Liver (tissue), 9 donors: ENCODE data around the gene PASD1. TPM values are rescaled to one million over a fixed set of nuclear protein-coding genes. Genes with fewer than 3 reads are reported as not detected.

Source experiments
- DNase-seq: peaks from one replicate; pipeline ENCODE4 v3.0.0-alpha.2; 2017; ENCODE audit warnings: low spot score
- H3K27ac ChIP-seq, 2 donors: one replicate each; pipeline ENCODE4 v1.7.0; 2013; ENCODE audit warnings: inconsistent platforms in 2 of 2, low read length in 2 of 2, control low read depth in 1 of 2, low read depth in 1 of 2, mild to moderate bottlenecking in 1 of 2
- H3K27me3 ChIP-seq, 4 donors: one replicate each; pipeline versions ENCODE4 v1.6.1 to v1.7.0; 2013; ENCODE audit warnings: low read length in 3 of 4, inconsistent platforms in 1 of 4, mild to moderate bottlenecking in 1 of 4, moderate library complexity in 1 of 4; ENCODE audit not compliant: control insufficient read depth in 4 of 4, insufficient read depth in 4 of 4
- H3K36me3 ChIP-seq, 4 donors: one replicate each; pipeline versions ENCODE4 v1.6.1 to v1.7.0; 2013; ENCODE audit warnings: low read length in 3 of 4, mild to moderate bottlenecking in 3 of 4, low read depth in 1 of 4, moderate library complexity in 1 of 4; ENCODE audit not compliant: control insufficient read depth in 4 of 4, insufficient read depth in 3 of 4
- H3K4me1 ChIP-seq, 4 donors: one replicate each; pipeline versions ENCODE4 v1.6.1 to v1.7.0; 2013; ENCODE audit warnings: low read length in 3 of 4, mild to moderate bottlenecking in 3 of 4, moderate library complexity in 1 of 4; ENCODE audit not compliant: control insufficient read depth in 4 of 4, insufficient read depth in 4 of 4
- H3K4me3 ChIP-seq, 3 donors: one replicate each; pipeline versions ENCODE4 v1.6.1 to v1.7.0; 2013; ENCODE audit warnings: low read length in 3 of 3, control low read depth in 1 of 3, low read depth in 1 of 3, mild to moderate bottlenecking in 1 of 3
- H3K9ac ChIP-seq, 2 donors: one replicate each; pipeline ENCODE4 v1.7.0; 2013; ENCODE audit warnings: low read length in 2 of 2, mild to moderate bottlenecking in 2 of 2, moderate library complexity in 2 of 2, control low read depth in 1 of 2, low read depth in 1 of 2
- H3K9me3 ChIP-seq, 4 donors: one replicate each; pipeline versions ENCODE4 v1.6.1 to v1.7.0; 2013; ENCODE audit warnings: low read length in 3 of 4; ENCODE audit not compliant: control insufficient read depth in 4 of 4
- ATF3 ChIP-seq: IDR thresholded peaks from 2 replicates; pipeline ENCODE4 v1.6.1; 2016; ENCODE audit warnings: antibody characterized with exemption
- EGR1 ChIP-seq, 2 donors: IDR thresholded peaks; 2 replicates each; pipeline ENCODE4 v1.6.1; 2016 to 2018; ENCODE audit warnings: antibody characterized with exemption in 2 of 2, low read depth in 2 of 2
- FOXA1 ChIP-seq: IDR thresholded peaks from 2 replicates; pipeline ENCODE4 v1.6.1; 2016; ENCODE audit warnings: antibody characterized with exemption
- FOXA2 ChIP-seq: IDR thresholded peaks from 2 replicates; pipeline ENCODE4 v1.6.1; 2016; ENCODE audit warnings: antibody characterized with exemption
- GABPA ChIP-seq, 2 donors: IDR thresholded peaks in 1 of 2; conservative IDR thresholded peaks in 1 of 2; 2 replicates each; pipeline ENCODE4 v1.6.1; 2016; ENCODE audit warnings: antibody characterized with exemption in 2 of 2, mild to moderate bottlenecking in 1 of 2, moderate library complexity in 1 of 2
- HNF4A ChIP-seq, 2 donors: conservative IDR thresholded peaks; 2 replicates each; pipeline ENCODE4 v1.6.1; 2016; ENCODE audit warnings: antibody characterized with exemption in 2 of 2, mild to moderate bottlenecking in 2 of 2
- JUND ChIP-seq, 2 donors: IDR thresholded peaks; 2 replicates each; pipeline ENCODE4 v1.6.1; 2016; ENCODE audit warnings: antibody characterized with exemption in 2 of 2
- MAX ChIP-seq: IDR thresholded peaks from 2 replicates; pipeline ENCODE4 v1.6.1; 2016; ENCODE audit warnings: antibody characterized with exemption
- RAD21 ChIP-seq, 2 donors: IDR thresholded peaks; 2 replicates each; pipeline ENCODE4 v1.6.1; 2016; ENCODE audit warnings: antibody characterized with exemption in 2 of 2, mild to moderate bottlenecking in 2 of 2
- RXRA ChIP-seq, 2 donors: IDR thresholded peaks; 2 replicates each; pipeline ENCODE4 v1.6.1; 2017 to 2018; ENCODE audit warnings: antibody characterized with exemption in 2 of 2, mild to moderate bottlenecking in 1 of 2
- TAF1 ChIP-seq: conservative IDR thresholded peaks from 2 replicates; pipeline ENCODE4 v1.6.1; 2016; ENCODE audit warnings: antibody characterized with exemption, mild to moderate bottlenecking
- YY1 ChIP-seq: IDR thresholded peaks from 2 replicates; pipeline ENCODE4 v1.6.1; 2016; ENCODE audit warnings: antibody characterized with exemption, mild to moderate bottlenecking
- WGBS: extraction: QIAGEN DNeasy Blood & Tissue Kit; methylation state at CpG from one replicate; pipeline ENCODE4 v1.1.7; 2013; 5-methylcytosine and 5-hydroxymethylcytosine counted together
- polyA plus RNA-seq, 2 donors: library from polyadenylated mRNA; stranded (reverse) in 1 of 2; unstranded in 1 of 2; fragments of 200-250 nt in 1 of 2; fragments of >200 nt in 1 of 2; fragmentation: Nextera tagmentation in 1 of 2; extraction: Ambion mirVana in 1 of 2; gene quantifications; one replicate each; pipeline versions ENCODE4 v1.2.1 to v1.2.3, GENCODE V29; 2013 to 2015
- total RNA-seq, 2 donors: library from RNA; depleted of rRNA; stranded (reverse); fragments of >200 nt; gene quantifications; one replicate each; pipeline ENCODE4 v1.2.3, GENCODE V29; 2014
- TF ChIP-seq, protein P1 (sequence below): IDR thresholded peaks from 2 replicates; pipeline ENCODE4 v1.6.1; 2016; ENCODE audit warnings: antibody characterized with exemption, mild to moderate bottlenecking
- donor health status: healthy.
- donor health status: healthy.
- donor health status: healthy.
- donor health status: healthy.
- donor health status: healthy.

The PASD1 gene
- total and polyA plus RNA-seq, 4 donors = not detected

DNA sequence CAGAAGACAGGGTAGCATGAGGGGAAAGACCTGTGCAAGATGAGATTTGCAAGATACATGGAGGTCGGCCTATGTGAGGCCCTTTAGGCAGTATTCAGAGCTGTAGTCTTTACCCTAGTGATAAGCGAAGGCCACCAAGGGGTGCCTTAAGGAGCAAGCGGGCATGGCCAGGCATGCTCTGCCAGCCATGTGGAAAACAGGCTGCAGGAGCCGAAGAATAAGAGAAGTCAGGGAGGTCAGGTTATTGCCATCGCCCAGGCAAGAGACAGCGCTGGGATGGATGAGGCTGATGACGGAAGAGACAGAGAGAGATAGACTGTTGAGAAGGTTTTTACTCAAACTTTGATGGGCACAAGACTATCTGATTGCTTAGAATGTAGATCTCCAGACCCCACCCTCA lies 145.3 kb downstream of the PASD1 start:
- Histone ChIP-seq H3K27me3 (no peaks in the 10 kb centered on the region), H3K4me3 (no peak overlapping the region), H3K9ac (no peak overlapping the region), H3K27ac (no peak overlapping the region), H3K4me1 (no peaks in the 10 kb centered on the region), H3K9me3 (no peaks in the 10 kb centered on the region), H3K36me3 (no peaks in the 10 kb centered on the region)
- no peak for DNase-seq
- TF ChIP-seq, protein P1, sequence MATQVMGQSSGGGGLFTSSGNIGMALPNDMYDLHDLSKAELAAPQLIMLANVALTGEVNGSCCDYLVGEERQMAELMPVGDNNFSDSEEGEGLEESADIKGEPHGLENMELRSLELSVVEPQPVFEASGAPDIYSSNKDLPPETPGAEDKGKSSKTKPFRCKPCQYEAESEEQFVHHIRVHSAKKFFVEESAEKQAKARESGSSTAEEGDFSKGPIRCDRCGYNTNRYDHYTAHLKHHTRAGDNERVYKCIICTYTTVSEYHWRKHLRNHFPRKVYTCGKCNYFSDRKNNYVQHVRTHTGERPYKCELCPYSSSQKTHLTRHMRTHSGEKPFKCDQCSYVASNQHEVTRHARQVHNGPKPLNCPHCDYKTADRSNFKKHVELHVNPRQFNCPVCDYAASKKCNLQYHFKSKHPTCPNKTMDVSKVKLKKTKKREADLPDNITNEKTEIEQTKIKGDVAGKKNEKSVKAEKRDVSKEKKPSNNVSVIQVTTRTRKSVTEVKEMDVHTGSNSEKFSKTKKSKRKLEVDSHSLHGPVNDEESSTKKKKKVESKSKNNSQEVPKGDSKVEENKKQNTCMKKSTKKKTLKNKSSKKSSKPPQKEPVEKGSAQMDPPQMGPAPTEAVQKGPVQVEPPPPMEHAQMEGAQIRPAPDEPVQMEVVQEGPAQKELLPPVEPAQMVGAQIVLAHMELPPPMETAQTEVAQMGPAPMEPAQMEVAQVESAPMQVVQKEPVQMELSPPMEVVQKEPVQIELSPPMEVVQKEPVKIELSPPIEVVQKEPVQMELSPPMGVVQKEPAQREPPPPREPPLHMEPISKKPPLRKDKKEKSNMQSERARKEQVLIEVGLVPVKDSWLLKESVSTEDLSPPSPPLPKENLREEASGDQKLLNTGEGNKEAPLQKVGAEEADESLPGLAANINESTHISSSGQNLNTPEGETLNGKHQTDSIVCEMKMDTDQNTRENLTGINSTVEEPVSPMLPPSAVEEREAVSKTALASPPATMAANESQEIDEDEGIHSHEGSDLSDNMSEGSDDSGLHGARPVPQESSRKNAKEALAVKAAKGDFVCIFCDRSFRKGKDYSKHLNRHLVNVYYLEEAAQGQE = no peak
- TF ChIP-seq EGR1 (IDR thresholded peaks at IDR 0.05; ENCODE audit: low read depth in 2 of 2) (no peak), FOXA2 (no peak), JUND (IDR thresholded peaks at IDR 0.05) (no peak), MAX (no peak), HNF4A (conservative IDR thresholded peaks at IDR 0.05) (no peak), GABPA (IDR thresholded peaks at IDR 0.05 in 1 of 2, conservative IDR thresholded peaks at IDR 0.05 in 1 of 2) (no peak), FOXA1 (no peak), RAD21 (IDR thresholded peaks at IDR 0.05) (no peak), TAF1 (no peak)
- WGBS = 92% methylated on average over 7 of the region's 7 CpGs

DNA sequence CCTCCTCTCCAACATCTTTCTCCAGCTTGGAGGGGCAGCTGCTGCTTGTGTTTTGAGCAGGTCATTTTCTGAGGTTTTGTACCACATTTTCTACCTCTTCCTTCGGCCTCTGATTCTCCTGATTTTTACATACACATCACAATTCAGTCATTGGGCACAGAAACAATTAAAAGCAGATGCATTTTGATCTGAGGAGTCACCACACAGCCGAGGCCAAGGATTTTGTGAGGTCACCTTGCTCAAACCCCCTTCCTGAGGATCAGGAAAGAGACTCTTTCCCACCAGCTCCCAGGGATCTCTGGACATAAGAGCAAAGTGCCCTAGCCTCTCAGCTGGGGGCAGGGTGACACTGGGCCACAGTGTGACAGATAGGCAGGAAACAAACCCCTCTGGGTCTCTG lies 147.0 kb downstream of the PASD1 start:
- Histone ChIP-seq H3K9ac (no peak overlapping the region), H3K27ac (no peak overlapping the region), H3K36me3 (no peaks in the 10 kb centered on the region), H3K4me3 (no peak overlapping the region), H3K9me3 (no peaks in the 10 kb centered on the region), H3K27me3 (no peaks in the 10 kb centered on the region), H3K4me1 (no peaks in the 10 kb centered on the region)
- TF ChIP-seq GABPA (IDR thresholded peaks at IDR 0.05 in 1 of 2, conservative IDR thresholded peaks at IDR 0.05 in 1 of 2) (no peak), MAX (no peak), RAD21 (IDR thresholded peaks at IDR 0.05) (no peak), ATF3 (no peak)
- WGBS = 63% methylated on average over 2 of the region's 2 CpGs
- DNase-seq = no peak

- H3K4me1 ChIP-seq = no peaks in the 10 kb centered on the region
- WGBS = 51% methylated on average over 5 of the region's 5 CpGs
- no peak overlapping the region for H3K9ac ChIP-seq
- no peak overlapping the region for H3K27ac ChIP-seq
- no peaks in the 10 kb centered on the region for H3K36me3 ChIP-seq
- TF ChIP-seq JUND (IDR thresholded peaks at IDR 0.05) (no peak), HNF4A (conservative IDR thresholded peaks at IDR 0.05) (no peak), EGR1 (IDR thresholded peaks at IDR 0.05; ENCODE audit: low read depth in 2 of 2) (no peak), RAD21 (IDR thresholded peaks at IDR 0.05) (no peak), YY1 (no peak), RXRA (IDR thresholded peaks at IDR 0.05) (no peak), GABPA (IDR thresholded peaks at IDR 0.05 in 1 of 2, conservative IDR thresholded peaks at IDR 0.05 in 1 of 2) (no peak), TAF1 (no peak), MAX (no peak), FOXA2 (no peak)
- no peaks in the 10 kb centered on the region for H3K27me3 ChIP-seq
- no peak for DNase-seq
- no peaks in the 10 kb centered on the region for H3K9me3 ChIP-seq
- no peak overlapping the region for H3K4me3 ChIP-seq
Measured at GRCh38 chrX:151711154-151711553, 147.7 kb downstream of the PASD1 start.
